Activated naive CD8-positive, alpha-beta T cell treated with anti-CD3 and anti-CD28 coated beads, Interleukin-2, amount 50 U/mL, for 24 hours (primary cell): ENCODE measurements around the gene EML6.
A peak's percentile ranks its signal among the peaks of the same experiment; 100 is the strongest.

Source experiments
- ATAC-seq: fragments of 150-1000 bp; cut with Tn5 transposase; one replicate; pipeline ENCODE4 v1.10.0; 2021
- DNase-seq: peaks from one replicate; pipeline ENCODE4 v3.0.0; 2021
- H3K27ac Mint-ChIP-seq: one replicate; pipeline ENCODE4 v1.8.0; 2021; ENCODE audit warnings: mild to moderate bottlenecking, mixed read lengths
- H3K27me3 Mint-ChIP-seq: one replicate; pipeline ENCODE4 v1.8.0; 2021; ENCODE audit warnings: mixed read lengths
- H3K36me3 Mint-ChIP-seq: one replicate; pipeline ENCODE4 v1.8.0; 2021; ENCODE audit warnings: low read depth, mixed read lengths
- H3K4me1 Mint-ChIP-seq: one replicate; pipeline ENCODE4 v1.8.0; 2021; ENCODE audit warnings: mixed read lengths
- H3K4me3 Mint-ChIP-seq: one replicate; pipeline ENCODE4 v1.8.0; 2021; ENCODE audit warnings: mild to moderate bottlenecking, moderate library complexity, mixed read lengths
- H3K9me3 Mint-ChIP-seq: one replicate; pipeline ENCODE4 v1.8.0; 2021; ENCODE audit warnings: mixed read lengths

Gene EML6

GRCh38 chr2:54853616-54854310 is 130.3 kb downstream of the EML6 start:
- no peak for DNase-seq
- no peaks in the 10 kb centered on the region for H3K9me3 Mint-ChIP-seq
- no peaks in the 10 kb centered on the region for H3K36me3 Mint-ChIP-seq
- ATAC-seq: no peak
- no peaks in the 10 kb centered on the region for H3K4me1 Mint-ChIP-seq
- no peak overlapping the region for H3K27ac Mint-ChIP-seq
- H3K27me3 Mint-ChIP-seq: no peaks in the 10 kb centered on the region
- no peak overlapping the region for H3K4me3 Mint-ChIP-seq

DNA sequence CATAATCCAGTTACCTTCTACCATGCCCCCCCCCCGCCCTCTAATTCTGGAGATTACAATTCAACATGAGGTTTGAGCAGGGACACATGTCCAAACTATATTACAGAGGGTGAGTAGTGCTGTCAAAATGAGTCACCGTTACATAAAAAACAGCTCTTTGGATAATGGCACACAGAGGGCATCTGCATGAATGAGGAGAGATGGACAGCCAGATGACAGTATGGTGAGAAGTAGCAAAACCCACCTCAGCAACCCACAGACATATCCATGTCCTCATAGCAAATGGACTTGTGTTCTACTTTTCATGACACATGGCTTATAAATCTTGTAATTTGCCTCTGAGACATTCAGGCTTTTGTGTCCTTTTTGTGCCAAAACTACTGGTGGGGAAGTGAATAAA is 132.0 kb downstream of the EML6 start:
- Mint-ChIP-seq H3K36me3 (no peaks in the 10 kb centered on the region), H3K4me3 (no peak overlapping the region), H3K9me3 (no peaks in the 10 kb centered on the region), H3K4me1 (no peaks in the 10 kb centered on the region), H3K27me3 (no peaks in the 10 kb centered on the region), H3K27ac (no peak overlapping the region)
- ATAC-seq (no peak), DNase-seq (no peak)

- Mint-ChIP-seq H3K4me3 (no peak overlapping the region), H3K36me3 (no peaks in the 10 kb centered on the region), H3K9me3 (no peaks in the 10 kb centered on the region), H3K27me3 (no peaks in the 10 kb centered on the region), H3K27ac (no peak overlapping the region), H3K4me1 (no peaks in the 10 kb centered on the region)
- no peak for DNase-seq
- ATAC-seq: no peak
Observed at GRCh38 chr2:54858021-54858681, 134.7 kb downstream of the EML6 start.

- Mint-ChIP-seq H3K4me3 (no peak overlapping the region), H3K9me3 (no peaks in the 10 kb centered on the region), H3K27me3 (no peaks in the 10 kb centered on the region), H3K27ac (no peak overlapping the region), H3K36me3 (no peaks in the 10 kb centered on the region), H3K4me1 (no peaks in the 10 kb centered on the region)
- ATAC-seq (no peak), DNase-seq (no peak)
Observed at GRCh38 chr2:54859416-54859815, 136.0 kb downstream of the EML6 start.

DNA sequence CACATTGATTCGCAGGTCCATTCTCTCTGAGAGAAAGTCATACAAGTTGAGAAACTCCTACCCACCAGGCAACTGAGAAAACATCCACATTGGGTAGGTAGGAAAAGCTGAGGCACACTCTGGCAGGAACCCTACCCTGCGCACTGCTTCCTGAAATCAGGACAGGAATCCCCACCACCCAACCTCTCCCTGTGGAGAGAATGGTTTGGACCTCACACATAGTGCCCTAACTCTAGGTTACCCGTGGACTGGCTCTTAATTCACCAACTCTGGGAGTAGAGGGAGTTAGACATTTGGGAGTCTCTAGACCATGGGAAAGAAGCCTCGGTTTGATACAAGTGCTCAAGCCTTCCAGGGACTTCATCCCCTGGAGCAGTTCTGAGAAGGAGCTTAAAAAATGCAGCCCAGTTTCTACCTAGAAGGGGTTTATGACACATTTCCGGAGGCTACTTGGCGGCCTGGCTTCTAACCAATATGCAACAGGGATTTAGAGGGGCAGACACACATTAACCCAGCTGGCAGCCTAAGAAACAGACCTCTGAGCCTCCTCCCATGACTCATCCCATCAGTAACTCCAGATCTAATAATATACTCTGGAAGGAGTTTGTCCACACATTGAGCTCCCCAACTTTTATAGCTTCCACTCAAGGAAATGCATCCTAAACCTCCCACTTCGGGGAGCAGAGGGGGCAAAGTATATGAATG is 136.7 kb downstream of the EML6 start:
- H3K4me1 Mint-ChIP-seq: no peaks in the 10 kb centered on the region
- no peaks in the 10 kb centered on the region for H3K9me3 Mint-ChIP-seq
- no peaks in the 10 kb centered on the region for H3K27me3 Mint-ChIP-seq
- no peak for ATAC-seq
- H3K4me3 Mint-ChIP-seq: no peak overlapping the region
- DNase-seq: no peak
- H3K36me3 Mint-ChIP-seq: no peaks in the 10 kb centered on the region
- H3K27ac Mint-ChIP-seq: no peak overlapping the region

DNA sequence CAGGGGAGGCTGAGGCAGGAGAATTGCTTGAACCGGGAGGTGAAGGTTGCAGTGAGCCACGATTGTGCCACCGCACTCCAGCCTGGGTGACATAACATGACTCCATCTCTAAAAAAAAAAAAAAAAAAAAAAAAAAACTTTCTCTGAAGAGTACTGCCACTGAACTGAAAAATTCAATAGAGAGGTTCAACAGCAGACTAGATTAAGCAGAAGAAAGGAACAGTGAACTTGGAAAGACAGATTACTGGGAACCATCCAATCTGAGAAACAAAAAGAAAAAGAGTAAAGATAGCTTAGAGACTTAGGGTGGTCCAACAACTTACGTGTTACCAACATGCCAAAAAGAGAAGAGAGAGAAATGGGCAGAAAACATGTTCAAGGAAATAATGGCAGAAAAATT is 138.8 kb downstream of the EML6 start:
- H3K4me1 Mint-ChIP-seq: peaks cover 6% of the 10 kb centered on the region
- no peak overlapping the region for H3K27ac Mint-ChIP-seq
- no peaks in the 10 kb centered on the region for H3K27me3 Mint-ChIP-seq
- no peak for ATAC-seq
- H3K36me3 Mint-ChIP-seq: no peaks in the 10 kb centered on the region
- H3K9me3 Mint-ChIP-seq: no peaks in the 10 kb centered on the region
- no peak for DNase-seq
- H3K4me3 Mint-ChIP-seq: no peak overlapping the region

DNA sequence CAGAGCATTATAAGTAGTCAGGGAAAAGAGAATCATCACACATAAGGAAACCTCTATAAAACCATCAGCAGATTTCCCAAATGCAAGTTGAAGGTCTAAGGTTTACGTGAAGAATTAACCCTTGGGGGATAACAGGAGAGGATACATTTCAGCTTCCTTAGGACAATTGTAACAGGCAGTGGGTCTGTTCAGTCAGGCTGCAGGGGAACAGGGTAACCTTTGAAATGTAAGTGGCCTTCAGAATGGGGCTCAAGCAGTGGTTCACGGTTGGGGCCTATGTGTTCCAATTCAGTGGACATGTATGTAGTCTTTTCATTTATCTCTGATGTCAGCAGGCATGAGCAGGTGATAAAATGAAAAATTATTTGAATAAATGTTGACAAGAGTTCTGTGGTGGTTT is 139.3 kb downstream of the EML6 start:
- no peak overlapping the region for H3K4me3 Mint-ChIP-seq
- DNase-seq: no peak
- ATAC-seq: no peak

GRCh38 chr2:54863660-54864059 is 140.2 kb downstream of the EML6 start:
- DNase-seq (no peak), ATAC-seq (no peak)
- Mint-ChIP-seq H3K27me3 (no peaks in the 10 kb centered on the region), H3K4me1 (peaks cover 10% of the 10 kb centered on the region), H3K9me3 (no peaks in the 10 kb centered on the region), H3K36me3 (no peaks in the 10 kb centered on the region), H3K27ac (no peak overlapping the region), H3K4me3 (no peak overlapping the region)

More for the DNA sequence above, 139.3 kb downstream of the EML6 start:
- Mint-ChIP-seq H3K27ac (no peak overlapping the region), H3K4me1 (peaks cover 10% of the 10 kb centered on the region), H3K9me3 (no peaks in the 10 kb centered on the region), H3K27me3 (no peaks in the 10 kb centered on the region), H3K36me3 (no peaks in the 10 kb centered on the region)

DNA sequence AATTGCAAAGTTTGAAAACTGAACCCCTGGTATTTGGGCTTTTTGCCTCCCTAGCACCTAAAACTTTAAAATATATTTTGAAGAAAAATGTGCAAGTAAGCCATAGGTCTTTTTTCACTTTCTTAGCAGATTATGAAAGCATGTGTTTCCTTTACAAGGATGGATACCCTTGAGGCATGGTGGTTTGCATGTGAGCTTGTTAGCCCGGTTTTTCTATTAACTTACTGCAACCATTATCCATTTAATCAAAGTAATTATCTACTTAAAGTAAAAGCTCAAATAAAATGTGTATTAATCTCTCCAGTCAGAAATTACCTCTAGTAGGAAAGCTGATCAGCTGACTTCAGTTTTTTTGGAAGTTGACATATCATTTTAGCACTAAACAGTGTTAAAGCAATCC is 140.6 kb downstream of the EML6 start:
- no peak for ATAC-seq
- Mint-ChIP-seq H3K27me3 (no peaks in the 10 kb centered on the region), H3K4me3 (no peak overlapping the region), H3K4me1 (peaks cover 10% of the 10 kb centered on the region), H3K27ac (no peak overlapping the region), H3K9me3 (no peaks in the 10 kb centered on the region), H3K36me3 (no peaks in the 10 kb centered on the region)
- no peak for DNase-seq

- H3K4me3 Mint-ChIP-seq: no peak overlapping the region
- ATAC-seq (no peak), DNase-seq (no peak)
- no peak overlapping the region for H3K27ac Mint-ChIP-seq
- no peaks in the 10 kb centered on the region for H3K27me3 Mint-ChIP-seq
- no peaks in the 10 kb centered on the region for H3K36me3 Mint-ChIP-seq
- peaks cover 10% of the 10 kb centered on the region for H3K4me1 Mint-ChIP-seq
- H3K9me3 Mint-ChIP-seq: no peaks in the 10 kb centered on the region
Observed at GRCh38 chr2:54864727-54865126, 141.3 kb downstream of the EML6 start.

GRCh38 chr2:54866179-54866578 is 142.7 kb downstream of the EML6 start:
- Mint-ChIP-seq H3K36me3 (no peaks in the 10 kb centered on the region), H3K27me3 (no peaks in the 10 kb centered on the region), H3K4me1 (peaks cover 10% of the 10 kb centered on the region), H3K27ac (no peak overlapping the region), H3K4me3 (no peak overlapping the region), H3K9me3 (no peaks in the 10 kb centered on the region)
- ATAC-seq (no peak), DNase-seq (no peak)

DNA sequence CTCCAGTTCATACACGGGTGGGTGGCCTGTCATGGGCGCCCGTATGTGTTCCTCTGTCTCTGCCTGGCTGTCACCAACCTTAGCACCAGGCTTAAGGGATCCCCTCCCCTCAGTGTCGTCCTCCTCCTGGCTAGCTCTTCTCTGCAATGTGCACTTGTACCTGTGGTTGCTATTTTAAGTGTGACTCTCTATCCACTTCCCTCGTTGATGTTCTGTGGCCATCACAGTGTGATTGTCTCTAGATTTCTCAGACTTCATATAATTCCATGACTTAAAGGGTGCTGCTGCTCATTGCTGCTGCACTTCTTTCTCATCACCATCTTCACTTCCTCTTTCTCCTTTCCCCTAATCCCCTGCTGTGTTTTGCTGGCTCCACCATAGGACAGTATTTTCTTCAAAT is 143.4 kb downstream of the EML6 start:
- Mint-ChIP-seq H3K4me3 (no peak overlapping the region), H3K4me1 (peaks cover 10% of the 10 kb centered on the region), H3K36me3 (no peaks in the 10 kb centered on the region), H3K9me3 (no peaks in the 10 kb centered on the region), H3K27me3 (no peaks in the 10 kb centered on the region), H3K27ac (peak overlapping the region; percentile 2)
- DNase-seq (no peak), ATAC-seq (peak; percentile 33)

DNA sequence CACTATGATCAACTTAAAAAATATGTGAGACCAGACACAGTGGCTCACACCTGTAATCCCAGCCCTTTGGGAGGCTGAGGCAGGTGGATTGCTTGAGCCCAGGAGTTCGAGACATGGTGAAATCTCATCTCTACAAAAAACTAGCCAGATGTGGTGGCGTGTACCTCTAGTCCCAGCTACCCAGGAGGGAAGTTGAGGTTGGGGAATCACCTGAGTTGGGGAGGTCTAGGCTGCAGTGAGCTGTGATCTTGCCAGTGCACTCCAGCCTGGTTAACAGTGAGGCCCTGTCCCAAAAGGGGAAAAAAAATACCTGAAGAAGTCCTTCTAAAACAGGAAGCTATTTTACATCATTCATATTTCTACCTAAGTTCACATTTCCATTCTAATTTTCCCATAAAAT is 144.0 kb downstream of the EML6 start:
- ATAC-seq (no peak), DNase-seq (no peak)
- no peaks in the 10 kb centered on the region for H3K9me3 Mint-ChIP-seq
- no peak overlapping the region for H3K27ac Mint-ChIP-seq
- H3K36me3 Mint-ChIP-seq: no peaks in the 10 kb centered on the region
- H3K4me3 Mint-ChIP-seq: no peak overlapping the region
- peaks cover 10% of the 10 kb centered on the region for H3K4me1 Mint-ChIP-seq
- H3K27me3 Mint-ChIP-seq: no peaks in the 10 kb centered on the region

- Mint-ChIP-seq H3K27ac (no peak overlapping the region), H3K27me3 (no peaks in the 10 kb centered on the region), H3K9me3 (no peaks in the 10 kb centered on the region), H3K4me1 (peaks cover 10% of the 10 kb centered on the region), H3K36me3 (no peaks in the 10 kb centered on the region), H3K4me3 (no peak overlapping the region)
- ATAC-seq (no peak), DNase-seq (no peak)
Observed at GRCh38 chr2:54871457-54872107, 148.1 kb downstream of the EML6 start.

DNA sequence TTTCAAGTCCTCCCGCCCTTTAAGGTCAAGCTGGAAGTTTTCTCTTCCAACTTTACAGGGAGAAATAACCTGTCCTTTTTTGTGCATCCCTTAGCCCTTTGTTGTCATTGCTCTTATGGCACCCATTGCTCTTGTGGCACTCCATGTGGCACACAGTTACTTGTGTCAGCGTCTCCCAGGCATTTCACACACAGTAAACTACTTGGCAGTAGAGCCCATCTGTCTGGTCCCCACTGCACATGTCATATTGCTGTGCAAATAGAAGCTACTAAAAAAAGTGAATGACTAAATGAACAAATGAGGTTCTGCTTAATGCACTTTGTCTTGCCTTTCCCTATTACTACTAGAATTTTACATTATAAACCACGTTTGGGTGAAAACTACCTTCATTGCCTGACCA is 149.3 kb downstream of the EML6 start:
- Mint-ChIP-seq H3K27ac (no peak overlapping the region), H3K4me3 (no peak overlapping the region), H3K4me1 (no peaks in the 10 kb centered on the region), H3K9me3 (no peaks in the 10 kb centered on the region), H3K36me3 (no peaks in the 10 kb centered on the region), H3K27me3 (no peaks in the 10 kb centered on the region)
- ATAC-seq (no peak), DNase-seq (no peak)
